Naive B cell (primary cell): ENCODE measurements around the gene WDHD1. TPM values are rescaled to one million over a fixed set of nuclear protein-coding genes. Genes with fewer than 3 reads are reported as not detected.
"Not testable (repeated sequence)": the region's sequence is repeated elsewhere in the genome, so short reads cannot be mapped to it uniquely, and the experiment has no call there.

ENCODE experiments used
- ATAC-seq, 2 donors: fragments of 150-1000 bp; cut with Tn5 transposase; 2 replicates each; pipeline ENCODE4 v1.10.0; 2021; ENCODE audit warnings: low read depth in 2 of 2, mild to moderate bottlenecking in 2 of 2, moderate library complexity in 2 of 2
- DNase-seq: peaks from one replicate; pipeline ENCODE4 v3.0.0; 2022
- H3K27ac Mint-ChIP-seq, 6 donors: one replicate each; pipeline ENCODE4 v1.8.0; 2020 to 2022; ENCODE audit warnings: mild to moderate bottlenecking in 6 of 6, mixed read lengths in 6 of 6, moderate library complexity in 5 of 6, inconsistent platforms in 2 of 6
- H3K27me3 Mint-ChIP-seq, 3 donors: one replicate each; pipeline ENCODE4 v1.8.0; 2021 to 2022; ENCODE audit warnings: mixed read lengths in 3 of 3, mild to moderate bottlenecking in 1 of 3
- H3K36me3 Mint-ChIP-seq, 2 donors: one replicate each; pipeline ENCODE4 v1.8.0; 2020 to 2022; ENCODE audit warnings: mixed read lengths in 2 of 2, inconsistent platforms in 1 of 2, mild to moderate bottlenecking in 1 of 2
- H3K4me1 Mint-ChIP-seq, 3 donors: one replicate each; pipeline ENCODE4 v1.8.0; 2020 to 2022; ENCODE audit warnings: mixed read lengths in 3 of 3, inconsistent platforms in 1 of 3, mild to moderate bottlenecking in 1 of 3, moderate library complexity in 1 of 3
- H3K4me3 Mint-ChIP-seq, 8 donors: one replicate each; pipeline ENCODE4 v1.8.0; 2020 to 2022; ENCODE audit warnings: mild to moderate bottlenecking in 8 of 8, mixed read lengths in 8 of 8, moderate library complexity in 8 of 8, inconsistent platforms in 2 of 8
- H3K9me3 Mint-ChIP-seq, 7 donors: one replicate each; pipeline ENCODE4 v1.8.0; 2020 to 2022; ENCODE audit warnings: mixed read lengths in 7 of 7, mild to moderate bottlenecking in 5 of 7, inconsistent platforms in 2 of 7, moderate library complexity in 1 of 7
- polyA plus RNA-seq, 6 donors: library from polyadenylated mRNA; unstranded; fragments of 300-500 nt; fragmentation: Illumina TruSeq; gene quantifications; one replicate each; pipeline ENCODE4 v1.2.3, GENCODE V29; 2021; ENCODE audit warnings: low read depth in 6 of 6

The WDHD1 gene
- polyA plus RNA-seq, 6 donors from 2014 or later = 2.5 to 5.4 (median 3.1) TPM; not detected in 1

DNA sequence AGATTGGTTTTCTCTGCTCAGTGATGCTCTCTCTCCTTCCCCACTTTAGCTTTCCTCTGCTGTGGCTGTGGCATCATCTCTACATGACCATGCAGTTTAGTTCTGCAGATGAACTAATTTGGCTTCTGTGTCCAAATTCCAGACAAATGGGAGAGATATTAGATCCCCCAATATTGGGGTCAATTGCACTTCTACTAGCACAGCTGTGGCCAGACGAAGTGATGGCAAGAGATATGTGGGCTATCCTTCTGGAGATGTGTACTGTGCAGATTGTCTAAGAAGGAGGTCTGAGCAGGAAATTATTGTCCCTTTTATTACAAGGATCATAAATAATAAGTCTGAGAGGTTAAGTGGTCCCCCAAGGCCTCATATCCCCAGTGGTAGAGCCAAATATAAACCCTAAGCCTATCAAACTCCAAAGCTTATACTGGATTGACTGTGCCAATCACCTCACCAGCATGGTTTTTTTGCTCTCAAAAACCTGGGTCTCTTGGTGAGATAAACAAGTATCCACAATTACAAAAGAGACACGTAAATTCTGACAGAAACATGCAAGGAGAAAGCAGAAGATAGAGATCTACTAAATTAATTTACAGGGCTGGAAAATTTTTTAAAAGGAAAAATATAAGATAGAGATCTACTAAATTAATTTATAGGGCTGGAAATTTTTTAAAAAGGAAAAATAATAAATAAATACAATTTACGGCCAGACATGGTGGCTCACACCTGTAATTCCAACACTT is 95.1 kb downstream of the WDHD1 start:
- Mint-ChIP-seq H3K4me3 (no peak overlapping the region), H3K9me3 (no peaks in the 10 kb centered on the region), H3K4me1 (no peaks in the 10 kb centered on the region), H3K36me3 (no peaks in the 10 kb centered on the region), H3K27me3 (no peaks in the 10 kb centered on the region), H3K27ac (peak overlapping the region in 2 of 6 donors; percentile 39 to 40)
- DNase-seq (no peak), ATAC-seq (no peak)

DNA sequence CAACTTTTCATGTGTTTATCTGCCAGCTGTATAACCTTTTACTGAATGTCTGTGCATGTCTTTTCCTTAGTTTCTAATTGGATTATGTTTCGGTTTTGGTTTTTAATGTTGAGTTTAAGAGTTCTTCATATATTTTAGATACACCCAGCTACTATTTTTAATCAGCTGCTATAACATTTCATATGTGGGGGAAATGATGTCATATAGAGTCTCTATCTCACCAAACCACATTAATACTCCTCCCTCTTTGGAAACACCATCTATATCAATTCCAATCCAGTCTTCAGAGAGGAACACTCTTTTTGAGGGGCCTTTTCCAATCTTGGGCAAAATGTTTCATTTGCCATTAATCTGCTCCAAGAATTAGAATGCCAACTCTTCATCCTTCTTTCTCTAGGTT is 95.8 kb downstream of the WDHD1 start:
- no peak overlapping the region for H3K4me3 Mint-ChIP-seq
- H3K4me1 Mint-ChIP-seq = no peaks in the 10 kb centered on the region
- DNase-seq (no peak), ATAC-seq (no peak)
- H3K27ac Mint-ChIP-seq = no peak overlapping the region
- no peaks in the 10 kb centered on the region for H3K36me3 Mint-ChIP-seq
- no peaks in the 10 kb centered on the region for H3K27me3 Mint-ChIP-seq
- no peaks in the 10 kb centered on the region for H3K9me3 Mint-ChIP-seq

DNA sequence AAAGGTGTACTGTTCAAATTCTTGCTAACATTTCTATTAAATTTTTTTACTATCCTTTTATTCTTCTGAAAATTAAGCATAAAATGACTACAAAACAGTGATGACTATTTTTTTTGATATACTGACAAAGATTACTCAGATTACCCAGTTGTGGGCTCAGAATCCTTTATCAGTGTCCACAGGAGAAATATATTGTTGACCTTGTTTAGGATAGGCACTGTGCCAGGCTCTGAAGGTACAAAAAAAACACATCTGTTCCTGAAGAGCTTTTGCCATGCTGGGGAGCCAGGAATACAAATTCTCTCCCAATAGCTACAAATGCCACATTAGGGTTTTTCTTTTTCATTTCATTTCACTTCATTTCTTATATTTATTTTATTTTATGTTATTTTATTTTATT is 97.3 kb downstream of the WDHD1 start:
- ATAC-seq = no peak
- H3K9me3 Mint-ChIP-seq = no peaks in the 10 kb centered on the region
- no peak overlapping the region for H3K27ac Mint-ChIP-seq
- H3K4me3 Mint-ChIP-seq = no peak overlapping the region
- no peaks in the 10 kb centered on the region for H3K36me3 Mint-ChIP-seq
- H3K4me1 Mint-ChIP-seq = no peaks in the 10 kb centered on the region
- DNase-seq = no peak
- no peaks in the 10 kb centered on the region for H3K27me3 Mint-ChIP-seq

DNA sequence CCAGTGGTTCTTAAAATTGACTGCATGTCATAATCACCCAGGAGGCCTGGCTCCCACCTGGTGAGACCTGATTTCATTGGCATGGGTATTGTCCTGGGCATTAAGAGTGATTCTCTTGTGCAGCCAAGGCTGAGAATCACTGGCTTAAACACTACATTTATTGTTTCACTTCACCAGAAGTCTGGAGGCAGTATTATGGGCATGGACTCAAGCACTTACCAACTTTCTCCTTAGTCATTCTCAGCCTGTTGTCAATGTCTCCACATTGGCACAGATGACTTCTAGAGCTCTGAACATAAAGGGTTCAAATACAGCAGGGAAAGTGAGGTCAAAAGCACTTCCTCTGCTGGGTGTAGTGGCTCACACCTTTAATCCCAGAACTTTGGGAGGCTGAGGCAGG is 98.7 kb downstream of the WDHD1 start:
- Mint-ChIP-seq H3K4me3 (no peak overlapping the region), H3K27me3 (no peaks in the 10 kb centered on the region), H3K27ac (no peak overlapping the region), H3K4me1 (no peaks in the 10 kb centered on the region), H3K9me3 (no peaks in the 10 kb centered on the region), H3K36me3 (no peaks in the 10 kb centered on the region)
- DNase-seq (no peak), ATAC-seq (no peak)

DNA sequence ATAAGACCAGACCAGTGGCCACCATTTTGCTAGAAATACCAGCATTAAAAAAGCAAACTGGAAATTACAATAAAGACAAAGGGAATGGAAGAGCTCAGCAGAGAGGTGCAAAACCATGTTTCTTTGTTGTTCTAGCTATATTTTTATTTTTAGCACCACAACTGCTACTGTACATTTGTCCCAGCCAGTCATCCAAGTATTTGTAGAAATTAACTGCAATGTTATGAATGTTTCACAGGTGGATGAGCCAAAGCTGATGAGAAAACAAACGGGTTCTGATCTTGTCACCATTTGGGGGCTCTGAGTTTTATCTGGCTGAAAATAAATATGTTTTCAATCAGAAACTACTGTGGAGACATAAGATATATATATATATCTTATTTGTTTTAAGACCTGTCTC is 99.3 kb downstream of the WDHD1 start:
- Mint-ChIP-seq H3K27ac (no peak overlapping the region), H3K4me3 (no peak overlapping the region), H3K4me1 (no peaks in the 10 kb centered on the region), H3K36me3 (no peaks in the 10 kb centered on the region), H3K27me3 (no peaks in the 10 kb centered on the region), H3K9me3 (no peaks in the 10 kb centered on the region)
- no peak for ATAC-seq
- DNase-seq = no peak

DNA sequence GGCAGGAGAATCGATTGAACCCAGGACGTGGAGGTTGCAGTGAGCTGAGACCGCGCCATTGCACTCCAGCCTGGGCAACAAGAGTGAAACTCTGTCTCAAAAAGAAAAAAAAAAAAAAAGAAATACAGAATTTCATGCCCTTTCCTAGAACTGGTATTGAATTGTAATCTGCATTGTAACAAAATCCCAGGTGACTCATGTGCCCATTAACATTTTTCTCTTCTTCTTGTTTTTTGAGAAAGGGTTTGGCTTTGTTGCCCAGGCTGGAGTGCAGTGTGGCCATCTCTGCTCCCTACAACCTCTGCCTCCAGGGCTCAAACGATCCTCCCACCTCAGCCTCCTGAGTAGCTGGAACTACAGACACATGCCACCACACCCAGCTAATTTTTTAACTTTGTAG is 100.3 kb downstream of the WDHD1 start:
- not testable (repeated sequence) for ATAC-seq, H3K4me1 Mint-ChIP-seq, H3K36me3 Mint-ChIP-seq, H3K27me3 Mint-ChIP-seq, H3K9me3 Mint-ChIP-seq, H3K27ac Mint-ChIP-seq, H3K4me3 Mint-ChIP-seq, DNase-seq

DNA sequence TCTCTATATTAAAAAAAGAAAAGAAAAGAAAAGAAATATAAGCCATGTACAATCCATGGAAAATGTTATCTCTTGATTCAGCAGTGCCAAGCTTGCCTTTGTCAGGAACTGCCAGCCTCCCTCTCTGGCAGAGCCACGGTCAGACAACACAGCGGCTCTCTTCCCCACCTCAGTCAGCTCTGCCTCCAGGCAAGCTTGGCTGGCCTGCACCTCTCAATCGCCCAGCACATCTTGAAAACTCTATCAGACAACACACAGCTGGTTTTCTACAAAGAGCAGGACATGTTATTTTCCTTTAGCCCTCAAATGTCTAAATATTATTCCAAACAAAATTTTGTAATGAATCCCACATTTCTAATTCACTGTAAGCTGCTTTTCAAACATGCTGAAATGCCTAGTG is 104.3 kb downstream of the WDHD1 start:
- H3K36me3 Mint-ChIP-seq = no peaks in the 10 kb centered on the region
- H3K9me3 Mint-ChIP-seq = no peaks in the 10 kb centered on the region
- H3K27me3 Mint-ChIP-seq = no peaks in the 10 kb centered on the region
- H3K27ac Mint-ChIP-seq = peak overlapping the region in 1 of 6 donors; percentile 53
- DNase-seq (no peak), ATAC-seq (no peak)
- H3K4me1 Mint-ChIP-seq = no peaks in the 10 kb centered on the region
- H3K4me3 Mint-ChIP-seq = no peak overlapping the region

DNA sequence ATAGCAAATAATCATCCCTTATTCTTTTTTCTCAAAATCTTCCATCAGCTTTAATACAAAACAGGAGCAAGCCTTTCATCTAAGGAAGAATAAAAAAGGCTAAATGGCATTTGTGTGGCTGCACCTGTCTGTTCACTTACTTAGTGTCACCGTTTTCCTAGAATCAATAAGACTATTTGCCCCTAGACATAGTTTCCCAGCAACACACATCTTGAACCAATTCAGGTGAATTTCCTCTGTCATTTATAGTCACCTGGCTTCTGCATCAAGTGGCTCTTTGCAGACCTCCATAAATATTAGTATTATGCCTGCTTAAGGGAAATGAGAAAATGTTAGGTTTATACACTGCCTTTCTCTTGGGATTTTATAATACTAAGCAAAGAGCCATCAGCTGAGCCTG is 106.8 kb downstream of the WDHD1 start:
- H3K4me3 Mint-ChIP-seq = no peak overlapping the region
- H3K4me1 Mint-ChIP-seq = no peaks in the 10 kb centered on the region
- DNase-seq (no peak), ATAC-seq (no peak)
- no peaks in the 10 kb centered on the region for H3K27me3 Mint-ChIP-seq
- H3K36me3 Mint-ChIP-seq = no peaks in the 10 kb centered on the region
- H3K27ac Mint-ChIP-seq = no peak overlapping the region
- no peaks in the 10 kb centered on the region for H3K9me3 Mint-ChIP-seq

DNA sequence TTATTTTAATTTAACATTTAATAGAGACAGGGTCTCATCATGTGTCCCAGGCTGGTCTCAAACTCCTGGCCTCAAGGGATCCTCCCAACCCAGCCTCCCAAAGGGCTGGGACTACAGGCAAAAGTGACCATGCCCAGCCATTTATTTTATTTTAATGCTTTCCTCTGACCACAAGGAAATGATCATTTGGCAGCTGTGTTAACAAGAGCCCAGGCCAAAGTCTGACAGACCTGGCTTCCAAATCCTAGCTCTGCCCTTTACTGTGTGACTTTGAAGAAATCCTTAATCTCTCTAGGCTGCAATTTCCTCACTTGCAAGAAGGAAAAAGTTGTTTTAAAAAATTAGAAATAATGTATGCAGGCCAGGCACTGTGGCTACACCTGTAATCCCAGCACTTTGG is 107.6 kb downstream of the WDHD1 start:
- H3K4me3 Mint-ChIP-seq = no peak overlapping the region
- no peaks in the 10 kb centered on the region for H3K36me3 Mint-ChIP-seq
- H3K4me1 Mint-ChIP-seq = no peaks in the 10 kb centered on the region
- DNase-seq = no peak
- ATAC-seq = no peak
- H3K27me3 Mint-ChIP-seq = no peaks in the 10 kb centered on the region
- no peaks in the 10 kb centered on the region for H3K9me3 Mint-ChIP-seq
- no peak overlapping the region for H3K27ac Mint-ChIP-seq

DNA sequence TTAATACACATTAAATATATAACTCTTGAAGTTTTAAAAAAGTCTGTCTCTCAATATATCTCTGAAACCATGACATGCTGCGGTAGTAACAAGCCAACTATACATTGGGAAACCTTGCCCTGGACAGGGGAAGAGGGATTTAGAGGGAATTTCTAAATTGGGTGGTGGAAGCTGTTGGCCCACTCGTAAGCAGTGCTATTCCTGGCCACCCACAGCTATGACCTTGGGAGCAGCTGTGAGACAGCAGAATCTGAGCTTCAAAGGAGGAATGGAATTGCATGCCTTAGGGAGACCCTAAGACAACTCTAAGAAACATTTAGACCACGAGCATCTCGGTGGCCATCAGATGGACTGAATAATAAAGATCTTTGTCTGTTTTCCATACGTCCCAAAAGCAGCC is 108.5 kb downstream of the WDHD1 start:
- ATAC-seq (no peak), DNase-seq (no peak)
- H3K36me3 Mint-ChIP-seq = no peaks in the 10 kb centered on the region
- H3K27ac Mint-ChIP-seq = no peak overlapping the region
- H3K27me3 Mint-ChIP-seq = no peaks in the 10 kb centered on the region
- H3K4me1 Mint-ChIP-seq = no peaks in the 10 kb centered on the region
- H3K4me3 Mint-ChIP-seq = no peak overlapping the region
- no peaks in the 10 kb centered on the region for H3K9me3 Mint-ChIP-seq

DNA sequence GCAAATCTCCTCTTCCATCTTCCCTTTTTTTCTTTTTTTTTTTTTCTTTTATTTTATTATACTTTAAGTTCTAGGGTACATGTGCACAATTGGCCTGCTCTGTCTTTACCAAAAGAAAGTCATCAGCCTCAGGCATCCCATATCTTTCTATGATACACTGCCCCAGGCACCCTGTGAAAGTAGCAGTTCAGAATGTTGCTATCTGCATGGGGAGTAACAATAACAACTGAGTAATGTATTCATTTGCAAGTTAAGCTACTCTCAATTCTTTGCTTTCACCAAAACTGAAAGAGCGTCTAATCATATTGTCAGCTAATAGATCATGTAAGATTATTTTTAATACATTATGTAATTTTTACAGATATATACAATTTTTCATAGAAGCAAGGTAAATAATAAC is 110.8 kb downstream of the WDHD1 start:
- Mint-ChIP-seq H3K4me1 (no peaks in the 10 kb centered on the region), H3K36me3 (no peaks in the 10 kb centered on the region), H3K4me3 (no peak overlapping the region), H3K27ac (no peak overlapping the region), H3K27me3 (no peaks in the 10 kb centered on the region), H3K9me3 (no peaks in the 10 kb centered on the region)
- DNase-seq = no peak
- ATAC-seq = no peak

DNA sequence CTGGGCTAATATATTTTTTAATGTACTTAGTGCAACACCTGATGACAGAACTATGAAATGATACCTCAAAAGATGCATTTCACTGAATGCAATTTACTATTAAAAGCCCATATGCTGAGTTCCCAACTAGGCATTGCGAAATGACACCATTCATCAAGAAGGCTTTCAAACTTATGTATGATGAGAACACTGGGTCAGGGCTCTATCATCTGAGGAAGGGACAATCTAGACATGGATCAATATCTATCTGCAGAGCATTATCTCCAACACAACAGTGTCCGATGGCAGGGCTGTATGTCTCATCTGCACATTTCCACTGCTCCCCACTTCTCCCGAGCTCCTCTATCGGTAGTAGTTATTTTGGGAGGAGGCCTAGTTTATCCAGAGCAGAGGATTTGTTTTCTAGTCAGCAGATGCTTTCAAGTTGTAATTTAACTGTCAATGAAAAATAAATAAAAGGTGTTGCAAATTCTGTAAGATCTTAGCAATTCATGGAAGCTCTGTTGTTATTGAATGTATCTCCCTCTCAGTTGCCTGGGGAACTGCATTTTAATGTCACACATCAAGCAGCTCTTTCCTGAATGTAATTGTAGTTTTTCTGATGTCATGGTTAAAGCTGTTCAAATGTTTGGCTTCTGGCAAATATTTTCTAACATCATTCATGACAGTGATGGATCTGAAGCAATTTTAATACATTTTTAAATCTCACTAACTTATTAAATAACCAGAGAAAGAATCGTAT is 116.9 kb downstream of the WDHD1 start:
- no peak overlapping the region for H3K4me3 Mint-ChIP-seq
- H3K27ac Mint-ChIP-seq = no peak overlapping the region
- H3K27me3 Mint-ChIP-seq = no peaks in the 10 kb centered on the region
- H3K9me3 Mint-ChIP-seq = no peaks in the 10 kb centered on the region
- ATAC-seq (no peak), DNase-seq (no peak)
- H3K4me1 Mint-ChIP-seq = peaks cover 2 to 7% (median 3%) of the 10 kb centered on the region in 3 donors
- H3K36me3 Mint-ChIP-seq = no peaks in the 10 kb centered on the region

DNA sequence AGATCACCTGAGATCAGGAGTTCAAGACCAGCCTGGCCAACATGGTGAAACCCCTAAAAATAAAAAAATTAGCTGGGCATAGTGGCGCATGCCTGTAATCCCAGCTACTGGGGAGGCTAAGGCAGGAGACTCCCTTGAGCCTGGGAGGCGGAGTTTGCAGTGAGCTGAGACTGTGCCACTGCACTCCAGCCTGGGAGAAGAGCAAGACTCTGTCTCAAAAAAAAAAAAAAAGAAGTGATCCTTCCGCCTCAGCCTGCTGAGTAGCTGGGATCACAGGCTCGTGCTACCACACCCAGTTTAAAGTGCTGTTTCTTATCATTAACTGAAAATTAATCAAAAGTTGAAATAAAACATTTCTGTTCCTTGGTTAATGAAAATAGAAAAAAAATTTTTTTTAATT is 117.9 kb downstream of the WDHD1 start:
- H3K27ac Mint-ChIP-seq, H3K36me3 Mint-ChIP-seq: not testable (repeated sequence)

DNA sequence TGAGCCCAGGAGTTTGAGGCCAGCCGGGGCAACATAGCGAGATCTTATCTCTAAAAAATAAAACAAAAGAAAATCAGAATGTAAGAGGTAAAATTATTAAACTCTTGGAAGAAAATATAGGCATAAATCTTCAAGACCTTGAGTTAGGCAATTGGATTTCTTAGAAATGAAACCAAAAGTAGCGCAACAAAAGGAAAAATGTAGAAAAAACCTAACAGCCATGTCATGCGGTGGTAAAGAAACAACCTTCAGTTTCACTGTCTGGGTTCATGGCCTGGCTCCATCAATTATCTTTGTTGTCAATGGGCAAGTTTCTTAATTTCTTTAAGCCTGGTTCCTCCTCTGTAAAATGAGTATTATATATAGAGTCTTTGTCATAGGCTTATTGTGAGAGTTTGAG is 118.7 kb downstream of the WDHD1 start:
- ATAC-seq (peak; percentile 34 to 43), DNase-seq (no peak)
- H3K4me3 Mint-ChIP-seq = peak overlapping the region in 1 of 8 donors; percentile 2
- no peaks in the 10 kb centered on the region for H3K36me3 Mint-ChIP-seq
- H3K27me3 Mint-ChIP-seq = no peaks in the 10 kb centered on the region
- H3K4me1 Mint-ChIP-seq = peaks cover 3 to 7% (median 3%) of the 10 kb centered on the region in 3 donors
- no peaks in the 10 kb centered on the region for H3K9me3 Mint-ChIP-seq
- peak overlapping the region in 1 of 6 donors; percentile 20 for H3K27ac Mint-ChIP-seq

More for the DNA sequence above, 117.9 kb downstream of the WDHD1 start:
- not testable (repeated sequence) for ATAC-seq, DNase-seq, H3K27me3 Mint-ChIP-seq, H3K4me3 Mint-ChIP-seq, H3K9me3 Mint-ChIP-seq, H3K4me1 Mint-ChIP-seq
